NCI-H345 (cell line): Measurements from ENCODE around the gene MESD.

Source experiments
- DNase-seq: peaks from one replicate; lab custom pipeline; 2025; lab: John Stamatoyannopoulos, UW

Gene MESD

DNA sequence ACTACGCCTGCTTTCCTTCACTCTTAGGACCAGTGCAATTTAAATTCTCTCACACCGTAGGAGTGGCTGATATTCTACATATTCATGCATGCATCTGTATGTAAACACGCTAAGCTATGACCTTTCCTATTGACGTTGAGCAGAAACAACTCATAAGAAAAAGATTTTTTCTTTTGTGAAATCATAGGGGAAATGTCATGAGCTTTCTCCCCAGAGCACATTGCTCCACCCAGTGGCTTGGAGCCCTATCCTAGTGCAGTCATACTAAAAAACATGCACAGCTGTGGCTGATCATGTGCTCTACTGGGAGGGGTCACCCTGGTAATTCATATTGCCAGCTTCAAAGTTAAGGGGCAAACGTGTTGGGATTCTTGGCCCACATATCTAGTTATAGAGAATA, 1.8 kb upstream of the MESD start:
- no peak for DNase-seq

DNA sequence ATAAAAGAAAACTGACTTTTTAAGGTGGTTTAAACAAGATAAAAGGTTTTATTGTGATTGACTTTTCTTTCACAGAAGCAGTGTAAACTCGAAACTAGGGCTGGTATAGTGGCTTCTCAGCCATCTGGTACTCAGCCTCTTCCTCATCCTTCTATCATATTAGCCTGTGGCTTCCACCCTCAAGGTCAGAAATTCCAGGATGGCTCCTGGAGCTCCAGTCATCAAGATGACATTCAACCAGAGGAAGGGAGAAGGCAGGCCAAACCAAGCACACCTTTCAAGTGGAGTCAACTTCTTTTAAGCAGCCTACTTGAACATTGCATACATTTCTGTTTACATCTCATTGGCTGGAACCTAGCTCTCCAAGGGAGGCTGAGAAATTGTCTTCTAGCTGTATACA, 1.3 kb upstream of the MESD start:
- no peak for DNase-seq

DNA sequence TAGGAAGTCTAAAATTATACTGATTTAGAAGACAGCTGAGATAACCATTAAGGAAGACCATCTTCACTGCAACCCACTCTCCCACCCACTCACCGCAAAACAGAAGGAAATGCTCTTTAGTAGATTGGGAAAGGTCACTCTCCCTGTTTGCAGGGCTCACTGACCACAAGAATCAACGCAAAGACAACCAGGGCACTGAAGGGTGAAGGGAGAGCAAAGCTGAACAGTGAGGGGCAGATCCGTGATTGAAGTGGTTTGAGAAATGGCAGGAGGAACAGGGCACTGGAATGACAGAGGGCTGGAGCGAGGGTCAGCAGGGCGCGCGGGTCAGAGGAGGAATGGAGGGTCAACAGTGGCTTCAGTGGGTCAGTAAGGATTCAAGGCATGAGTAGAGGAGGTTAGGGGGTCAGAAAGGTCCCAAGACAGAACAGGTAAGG, 520 bp downstream of the MESD start:
- no peak for DNase-seq

DNA sequence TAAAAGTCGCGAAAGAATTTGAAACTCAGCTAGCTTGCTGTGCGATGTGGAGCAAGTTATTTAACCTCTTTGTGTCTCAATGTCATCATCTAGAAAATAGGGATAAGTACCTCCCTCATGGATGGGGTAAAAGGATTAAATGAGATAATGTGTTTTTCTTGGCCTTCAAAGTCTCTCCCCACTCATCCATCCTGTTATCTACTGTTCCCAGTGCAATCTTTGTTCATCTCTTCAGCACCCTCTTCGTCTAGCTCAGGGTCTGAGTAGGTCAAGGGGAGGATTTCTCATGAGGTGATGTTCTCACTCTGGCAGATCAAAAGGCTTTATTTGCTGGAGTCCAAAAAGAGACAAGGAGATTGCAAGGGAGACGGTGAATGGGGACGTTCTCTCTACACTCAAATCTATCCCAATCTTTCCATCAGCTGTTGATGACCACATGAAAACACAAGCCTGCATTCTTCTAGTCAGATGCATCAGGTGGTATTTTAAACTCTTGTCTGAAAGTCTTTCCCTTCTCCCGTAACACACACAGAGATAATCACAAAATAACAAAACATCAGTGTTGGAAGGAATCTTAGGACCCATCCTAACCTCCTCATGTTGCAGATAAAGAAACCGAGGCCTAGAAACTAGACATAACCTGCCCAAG, 1.3 kb downstream of the MESD start:
- no peak for DNase-seq

DNA sequence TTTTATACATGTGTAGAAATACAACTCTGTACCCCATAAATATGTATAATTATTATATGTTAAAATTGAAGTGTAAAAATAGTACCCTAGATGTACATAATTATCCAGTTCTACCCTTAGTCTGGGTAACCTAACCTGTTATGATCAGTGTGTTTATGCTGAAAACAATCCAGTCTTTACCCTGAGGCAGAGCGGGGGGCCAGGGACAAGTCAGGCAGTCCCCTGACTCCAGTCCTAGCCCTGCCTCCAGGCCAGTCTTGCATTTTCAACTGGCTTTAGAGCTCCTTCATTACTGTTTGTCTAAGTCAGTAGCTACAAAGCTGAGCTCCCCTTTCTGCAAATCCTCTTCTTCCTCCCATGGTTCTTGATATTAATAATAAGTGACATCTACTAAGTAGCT, 3.1 kb downstream of the MESD start:
- no peak for DNase-seq

GRCh38 chr15:80985981-80986380, 3.6 kb downstream of the MESD start:
- DNase-seq, result no peak

DNA sequence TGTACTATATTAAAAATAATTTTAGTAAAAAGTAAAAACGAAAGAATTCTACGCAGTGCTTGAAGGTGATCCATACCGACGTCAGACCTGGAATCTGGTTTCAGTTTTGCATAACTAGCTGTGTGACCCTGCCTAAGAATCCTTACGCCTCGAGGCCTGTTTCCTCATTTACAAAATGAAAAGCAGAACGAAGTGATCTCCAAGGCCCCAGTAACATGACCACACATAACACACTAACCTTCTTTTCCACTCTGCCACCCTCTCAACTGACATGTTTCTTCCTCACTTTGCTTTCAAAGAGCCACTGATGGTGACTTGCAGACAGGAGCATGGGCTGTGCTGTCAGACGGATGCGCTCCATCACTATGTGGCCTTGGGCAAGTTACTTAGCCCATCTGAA, 4.8 kb downstream of the MESD start:
- no peak for DNase-seq

GRCh38 chr15:80982839-80983238, 6.8 kb downstream of the MESD start:
- no peak for DNase-seq

- no peak for DNase-seq
These were observed 7.4 kb downstream of the MESD start for GRCh38 chr15:80982205-80982604.

DNA sequence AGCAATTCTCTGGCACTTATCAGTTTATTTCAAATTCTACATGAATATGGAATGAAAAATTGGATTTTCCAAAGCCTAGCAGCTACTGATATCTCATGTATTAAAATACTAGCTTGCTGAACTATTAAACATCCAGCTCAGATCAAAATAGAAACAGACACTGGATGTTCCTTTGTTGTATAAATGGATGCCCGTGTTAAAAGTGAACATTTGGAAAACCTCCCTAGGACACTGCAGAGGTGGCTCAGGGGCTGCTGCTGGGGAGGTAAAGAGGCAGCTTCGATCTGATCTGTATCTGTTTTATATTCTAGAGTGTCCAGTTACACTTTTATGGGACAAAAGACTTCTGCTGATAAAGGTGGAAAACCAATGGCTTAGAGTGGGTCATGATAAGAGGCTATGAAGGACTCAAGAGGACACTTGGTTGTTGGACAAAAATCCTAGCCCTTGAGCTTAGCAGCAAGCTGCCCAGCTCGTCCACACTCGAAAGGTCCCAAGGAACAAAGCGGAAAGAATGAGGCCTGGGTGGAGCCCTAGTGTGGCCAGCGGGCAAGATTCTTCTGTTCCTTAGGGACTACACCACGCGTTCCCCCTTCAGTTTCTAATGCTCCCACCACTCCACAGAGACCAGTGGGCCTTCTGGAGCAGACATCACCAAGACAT, 9.9 kb downstream of the MESD start:
- no peak for DNase-seq

- DNase-seq, result no peak
These were observed 10.8 kb downstream of the MESD start for GRCh38 chr15:80978685-80979329.

DNA sequence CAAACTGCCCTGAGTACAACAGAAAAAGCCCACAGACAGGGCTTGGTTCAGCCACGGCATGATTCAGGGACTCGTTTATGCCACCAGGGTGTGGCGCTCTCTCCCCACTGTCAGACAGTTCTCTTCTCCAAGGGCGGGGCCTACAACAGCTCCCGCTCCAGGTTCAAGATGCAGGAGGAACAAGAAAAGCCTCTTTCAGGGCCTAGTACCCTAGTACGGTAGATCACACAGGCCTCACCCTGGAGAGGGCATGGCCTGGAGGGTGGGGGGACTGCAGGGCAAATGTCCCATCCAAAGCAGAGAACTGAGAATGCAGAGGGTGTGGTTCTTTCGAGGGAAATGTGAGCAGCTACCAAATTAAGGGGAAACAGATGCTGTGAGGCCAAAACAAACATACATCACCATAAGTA, 12.0 kb downstream of the MESD start:
- no peak for DNase-seq

DNA sequence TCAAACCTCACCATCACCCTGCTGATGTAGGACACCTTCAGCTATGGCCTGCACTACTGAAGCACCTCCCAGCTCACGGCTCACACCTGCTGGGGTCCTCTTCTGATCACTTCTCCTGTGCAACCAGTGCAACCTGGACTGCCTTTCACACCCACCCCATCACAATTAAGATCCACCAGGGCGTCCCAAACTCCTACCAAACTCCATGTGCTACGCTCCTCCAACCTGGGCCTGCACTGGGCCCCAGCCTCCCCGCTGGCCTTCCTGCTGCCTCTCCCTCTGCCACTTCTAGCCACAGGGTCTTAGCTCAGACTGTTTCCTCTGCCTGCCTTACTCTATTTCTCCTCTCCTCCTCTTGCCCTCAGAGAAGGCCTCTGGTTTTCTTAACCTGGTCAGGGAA, 12.8 kb downstream of the MESD start:
- DNase-seq, result no peak

DNA sequence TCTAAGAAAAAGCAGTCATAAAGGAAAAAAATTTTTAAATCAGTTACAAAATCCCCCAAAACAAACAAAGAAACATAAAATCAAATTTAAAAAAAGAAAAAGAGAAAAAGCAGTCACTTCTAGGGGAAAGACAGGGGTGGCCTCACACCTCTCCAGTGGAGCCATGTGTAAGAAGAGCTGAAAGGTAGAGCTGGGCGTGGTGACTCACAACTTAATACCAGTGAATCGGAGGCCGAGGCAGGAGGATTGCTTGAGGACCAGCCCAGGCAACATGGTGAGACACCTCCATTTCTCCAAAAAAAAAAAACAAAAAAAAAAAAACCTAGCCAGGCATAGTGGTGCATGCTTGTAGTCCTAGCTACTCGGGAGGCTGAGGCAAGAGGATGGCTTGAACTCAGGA, 14.7 kb downstream of the MESD start:
- no peak for DNase-seq

GRCh38 chr15:80972276-80972675, 17.3 kb downstream of the MESD start:
- DNase-seq, result no peak

- DNase-seq, result no peak
These were observed 18.5 kb downstream of the MESD start for GRCh38 chr15:80971143-80971542.

- DNase-seq, result no peak
These were observed 19.0 kb downstream of the MESD start for GRCh38 chr15:80970658-80971057.

DNA sequence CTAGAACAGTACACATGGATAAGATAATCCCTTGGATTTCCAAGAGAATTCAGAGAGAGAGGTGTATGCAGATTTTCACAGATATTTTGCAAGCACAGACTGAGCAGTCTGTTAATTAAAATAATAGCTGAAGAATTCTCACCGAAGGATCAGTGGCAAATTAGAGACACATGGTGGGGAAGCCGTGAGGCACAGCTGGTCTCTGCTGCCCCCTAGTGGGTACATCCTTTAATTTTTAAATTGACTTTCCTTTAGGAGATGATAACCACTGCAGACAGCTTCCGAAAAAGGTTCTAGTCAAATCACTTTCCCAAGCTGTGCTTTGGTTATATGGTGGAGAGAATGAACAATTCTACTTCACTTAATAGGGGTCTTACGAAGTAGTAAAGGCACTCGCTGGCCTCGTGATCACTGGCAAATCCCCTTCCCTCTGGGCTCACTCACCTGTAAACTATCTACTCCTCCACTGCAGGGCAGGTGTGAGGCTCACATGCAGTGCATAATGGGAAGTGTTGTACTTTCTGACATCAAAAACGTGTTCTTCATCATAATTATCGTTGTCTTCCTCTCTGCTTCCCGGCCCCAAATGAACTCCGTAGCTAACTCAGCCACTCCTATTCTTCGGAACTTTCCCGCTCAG, 19.5 kb downstream of the MESD start:
- DNase-seq, result peak; percentile 42

DNA sequence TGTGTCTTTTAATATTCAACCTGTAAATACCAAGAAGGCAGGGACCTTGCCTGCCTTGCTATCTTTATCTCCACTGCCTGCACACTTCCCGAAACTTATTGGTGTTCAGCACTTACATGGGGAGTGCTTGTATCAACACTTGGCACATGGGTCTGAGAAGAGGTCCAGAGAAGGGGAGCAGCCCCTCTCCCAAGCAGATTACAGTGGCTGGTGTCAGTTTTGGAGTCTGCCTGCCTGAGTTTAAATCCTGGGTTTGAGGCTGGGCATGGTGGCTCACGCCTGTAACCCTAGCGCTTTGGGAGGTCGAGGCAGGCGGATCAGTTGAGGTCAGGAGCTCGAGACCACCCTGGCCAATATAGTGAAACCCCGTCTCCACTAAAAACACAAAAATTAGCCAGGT, 20.3 kb downstream of the MESD start:
- DNase-seq, result no peak

DNA sequence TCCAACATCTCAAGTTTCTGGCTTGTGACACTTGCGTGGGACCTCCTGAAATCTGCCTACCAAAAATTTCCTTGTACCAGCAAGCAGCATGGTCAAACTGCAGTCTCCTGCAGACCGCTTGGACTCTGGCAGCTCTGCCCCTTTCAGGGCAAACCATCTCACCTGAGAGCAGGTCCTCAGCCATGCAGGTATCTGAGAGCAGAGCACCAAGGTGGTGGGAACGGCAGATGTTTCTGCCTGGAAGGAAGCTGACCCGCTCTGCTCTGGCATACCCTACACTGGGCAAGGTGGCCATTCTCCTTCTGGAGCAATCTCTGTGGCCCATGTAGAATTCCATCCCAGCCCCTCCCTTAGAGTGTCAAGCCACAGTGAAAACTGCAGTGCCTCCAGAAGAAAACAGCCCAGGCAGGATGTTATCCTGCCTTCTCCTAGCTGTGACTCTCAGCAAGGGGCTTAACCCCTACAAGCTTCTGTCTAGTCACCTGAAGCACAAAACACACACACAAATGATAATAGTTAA, 21.6 kb downstream of the MESD start:
- DNase-seq, result no peak

DNA sequence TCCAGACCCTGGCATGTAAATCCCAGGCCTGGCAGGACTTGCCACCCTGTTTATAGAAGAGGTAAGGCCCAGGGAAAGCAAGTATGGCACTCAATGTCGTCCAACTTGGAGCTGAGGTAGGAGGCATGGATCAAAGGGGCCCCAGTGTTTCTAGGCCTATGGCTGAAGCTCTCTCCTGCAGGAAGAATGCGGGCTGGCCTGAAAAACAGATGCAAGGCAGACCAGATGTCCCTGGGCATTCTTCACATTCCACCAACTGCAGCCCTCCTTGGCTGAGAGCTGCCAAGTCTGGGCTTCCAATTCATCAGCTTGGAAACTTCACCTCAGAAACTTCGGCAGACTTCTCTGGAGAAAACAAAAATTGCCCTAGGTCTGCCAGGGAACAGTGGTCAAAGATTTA, 22.2 kb downstream of the MESD start:
- DNase-seq, result no peak

- DNase-seq, result no peak
These were observed 23.0 kb downstream of the MESD start for GRCh38 chr15:80966431-80967197.
